MCF 10A (cell line): ENCODE measurements around the gene QPCT. TPM values are rescaled to one million over a fixed set of nuclear protein-coding genes. Genes with fewer than 3 reads are reported as not detected.

Experiments used
- BruUV-seq: library from RNA; stranded (reverse); fragments of 400-500 nt; replicated peaks from 2 replicates; lab custom pipeline; 2021; lab: Mats Ljungman, UMichigan
- CTCF ChIA-PET: fragments of 300-600 bp; sonication (Branson Sonifier 250); formaldehyde crosslinking; extraction: SDS; loops from one replicate; lab custom pipeline; 2021; ENCODE audit warnings: antibody characterized with exemption, inconsistent platforms; lab: Yijun Ruan, JAX
- POLR2A ChIA-PET: fragments of 300-600, 350-650 bp; sonication (Branson Sonifier 250); formaldehyde crosslinking; extraction: SDS; loops from one replicate; lab custom pipeline; 2020; ENCODE audit warnings: antibody characterized with exemption, inconsistent platforms; lab: Yijun Ruan, JAX
- DNase-seq: peaks from one replicate; pipeline ENCODE4 v3.0.0-alpha.2; 2018; ENCODE audit not compliant: unreplicated experiment
- H3K27ac Mint-ChIP-seq: one replicate; pipeline ENCODE4 v1.8.0; 2022; ENCODE audit warnings: mild to moderate bottlenecking, low read depth, mixed read lengths; ENCODE audit not compliant: unreplicated experiment
- H3K27me3 Mint-ChIP-seq: one replicate; pipeline ENCODE4 v1.8.0; 2022; ENCODE audit warnings: mixed read lengths; ENCODE audit not compliant: insufficient read depth, unreplicated experiment
- H3K36me3 Mint-ChIP-seq: one replicate; pipeline ENCODE4 v1.8.0; 2022; ENCODE audit warnings: mild to moderate bottlenecking, moderate library complexity, mixed read lengths; ENCODE audit not compliant: insufficient read depth, unreplicated experiment
- H3K4me1 Mint-ChIP-seq: one replicate; pipeline ENCODE4 v1.8.0; 2022; ENCODE audit warnings: mixed read lengths; ENCODE audit not compliant: insufficient read depth, unreplicated experiment
- H3K4me3 Mint-ChIP-seq: one replicate; pipeline ENCODE4 v1.8.0; 2022; ENCODE audit warnings: mild to moderate bottlenecking, moderate library complexity, mixed read lengths; ENCODE audit not compliant: unreplicated experiment
- H3K9me3 Mint-ChIP-seq: one replicate; pipeline ENCODE4 v1.8.0; 2022; ENCODE audit warnings: mixed read lengths; ENCODE audit not compliant: unreplicated experiment
- intact Hi-C: fragments of 100-400 bp; cut with micrococcal nuclease; formaldehyde crosslinking; loops from 2 replicates; pipeline ENCODE4 v1.14.1; 2022
- total RNA-seq: library from RNA; stranded (reverse); gene quantifications from 2 replicates; pipeline ENCODE4 v1.2.3, GENCODE V29; 2022
- TF ChIP-seq, protein P1 (sequence below): fragments of 200-600 bp; IDR thresholded peaks from one replicate; pipeline ENCODE4 v1.8.0; 2022; ENCODE audit warnings: antibody characterized with exemption, mild to moderate bottlenecking; ENCODE audit not compliant: unreplicated experiment

QPCT gene
- total RNA-seq, 1 experiment from 2014 or later: not detected

GRCh38 chr2:37348155-37348554 lies 3.7 kb downstream of the QPCT start:
- BruUV-seq: no TSS peak
- Mint-ChIP-seq H3K4me1 (peaks cover 10% of the 10 kb centered on the region), H3K27ac (no peak overlapping the region), H3K27me3 (no peaks in the 10 kb centered on the region), H3K36me3 (no peaks in the 10 kb centered on the region), H3K4me3 (no peak overlapping the region), H3K9me3 (no peaks in the 10 kb centered on the region)
- no peak for DNase-seq
- ChIA-PET POLR2A (interaction anchor here (1.3 kb wide), 1 partner anchor 11 kb away, joined by 3 read pairs; no protein-coding TSS in a partner anchor), CTCF (interaction anchor here (0.5 to 1.6 kb wide), 4 partner anchors 10 to 931 kb away, joined by 3 to 6 read pairs (median 4); no protein-coding TSS in a partner anchor)
- TF ChIP-seq, protein P1, sequence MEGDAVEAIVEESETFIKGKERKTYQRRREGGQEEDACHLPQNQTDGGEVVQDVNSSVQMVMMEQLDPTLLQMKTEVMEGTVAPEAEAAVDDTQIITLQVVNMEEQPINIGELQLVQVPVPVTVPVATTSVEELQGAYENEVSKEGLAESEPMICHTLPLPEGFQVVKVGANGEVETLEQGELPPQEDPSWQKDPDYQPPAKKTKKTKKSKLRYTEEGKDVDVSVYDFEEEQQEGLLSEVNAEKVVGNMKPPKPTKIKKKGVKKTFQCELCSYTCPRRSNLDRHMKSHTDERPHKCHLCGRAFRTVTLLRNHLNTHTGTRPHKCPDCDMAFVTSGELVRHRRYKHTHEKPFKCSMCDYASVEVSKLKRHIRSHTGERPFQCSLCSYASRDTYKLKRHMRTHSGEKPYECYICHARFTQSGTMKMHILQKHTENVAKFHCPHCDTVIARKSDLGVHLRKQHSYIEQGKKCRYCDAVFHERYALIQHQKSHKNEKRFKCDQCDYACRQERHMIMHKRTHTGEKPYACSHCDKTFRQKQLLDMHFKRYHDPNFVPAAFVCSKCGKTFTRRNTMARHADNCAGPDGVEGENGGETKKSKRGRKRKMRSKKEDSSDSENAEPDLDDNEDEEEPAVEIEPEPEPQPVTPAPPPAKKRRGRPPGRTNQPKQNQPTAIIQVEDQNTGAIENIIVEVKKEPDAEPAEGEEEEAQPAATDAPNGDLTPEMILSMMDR: no peak
- intact Hi-C loops: no loop called here

DNA sequence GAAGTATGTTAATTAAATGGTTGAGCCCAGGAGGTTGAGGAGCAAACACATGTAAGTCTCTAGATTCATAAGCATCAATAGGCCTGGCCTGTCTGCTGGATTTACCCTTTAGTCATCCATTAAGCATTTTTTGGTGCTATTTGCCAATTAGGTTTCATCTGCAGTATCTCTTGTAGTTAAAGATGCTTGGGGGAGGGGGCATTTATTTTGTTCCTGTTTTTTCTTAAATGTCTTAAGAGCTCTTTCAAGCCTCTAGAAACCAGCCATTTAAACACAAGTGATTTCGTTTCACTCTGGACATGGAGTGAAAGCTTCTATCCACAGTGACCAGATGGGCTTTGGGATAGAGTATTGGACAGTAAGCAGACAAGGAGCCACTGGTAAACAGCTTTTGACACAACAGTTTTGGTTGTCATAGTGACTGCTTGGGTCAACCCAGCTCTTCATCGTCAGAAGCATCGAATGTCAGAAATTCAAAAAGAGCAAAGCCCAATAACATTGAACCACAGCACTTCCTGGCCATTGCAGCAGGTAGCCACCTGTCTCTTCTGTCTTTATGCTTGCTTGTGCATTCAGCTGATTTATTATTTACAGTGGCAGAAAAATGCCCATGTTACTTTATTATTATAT lies 4.9 kb downstream of the QPCT start:
- Mint-ChIP-seq H3K27me3 (no peaks in the 10 kb centered on the region), H3K27ac (no peak overlapping the region), H3K4me1 (no peaks in the 10 kb centered on the region), H3K4me3 (no peak overlapping the region), H3K9me3 (no peaks in the 10 kb centered on the region), H3K36me3 (no peaks in the 10 kb centered on the region)
- no peak for DNase-seq
- ChIA-PET CTCF (interaction anchor here (0.8 to 1.6 kb wide), 4 partner anchors 8 to 529 kb away, joined by 3 to 4 read pairs (median 4); no protein-coding TSS in a partner anchor), POLR2A (interaction anchor here (0.7 to 0.9 kb wide), 3 partner anchors 11 to 25 kb away, joined by 4 to 5 read pairs (median 4); partner anchors contain the start of gene PRKD3)
- intact Hi-C loops: no loop called here
- TF ChIP-seq, protein P1: no peak
- BruUV-seq: no TSS peak

DNA sequence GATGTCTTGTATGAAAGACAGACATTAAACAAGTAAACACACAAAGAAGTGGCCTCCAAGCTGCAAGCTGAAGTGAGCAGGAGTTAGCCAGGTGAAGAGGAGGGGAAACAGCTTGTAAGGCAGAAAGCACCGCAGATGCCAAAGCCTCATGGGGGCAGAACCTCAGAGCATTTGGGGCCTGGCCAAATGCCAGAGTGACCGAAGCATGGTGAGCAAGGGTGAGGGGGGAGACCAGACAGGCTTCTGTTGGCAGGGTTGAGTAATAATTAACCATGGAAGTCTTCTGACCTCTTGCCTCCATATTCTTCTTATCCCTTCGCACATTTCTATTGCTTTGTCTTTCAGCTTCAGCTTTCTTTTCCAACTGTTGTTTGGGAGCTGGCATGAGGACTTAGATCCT lies 5.6 kb downstream of the QPCT start:
- BruUV-seq: no TSS peak
- POLR2A ChIA-PET: interaction anchor here (0.9 to 1.0 kb wide), 2 partner anchors 25 kb away, joined by 3 to 4 read pairs; partner anchors contain the start of gene PRKD3
- Mint-ChIP-seq H3K4me1 (no peaks in the 10 kb centered on the region), H3K36me3 (no peaks in the 10 kb centered on the region), H3K9me3 (no peaks in the 10 kb centered on the region), H3K4me3 (no peak overlapping the region), H3K27me3 (no peaks in the 10 kb centered on the region), H3K27ac (no peak overlapping the region)
- DNase-seq: peak; percentile 21
- intact Hi-C loops: no loop called here
- TF ChIP-seq, protein P1: no peak
- CTCF ChIA-PET: interaction anchor here (0.8 to 1.1 kb wide), 3 partner anchors 9 to 41 kb away, joined by 3 to 4 read pairs (median 3); no protein-coding TSS in a partner anchor

DNA sequence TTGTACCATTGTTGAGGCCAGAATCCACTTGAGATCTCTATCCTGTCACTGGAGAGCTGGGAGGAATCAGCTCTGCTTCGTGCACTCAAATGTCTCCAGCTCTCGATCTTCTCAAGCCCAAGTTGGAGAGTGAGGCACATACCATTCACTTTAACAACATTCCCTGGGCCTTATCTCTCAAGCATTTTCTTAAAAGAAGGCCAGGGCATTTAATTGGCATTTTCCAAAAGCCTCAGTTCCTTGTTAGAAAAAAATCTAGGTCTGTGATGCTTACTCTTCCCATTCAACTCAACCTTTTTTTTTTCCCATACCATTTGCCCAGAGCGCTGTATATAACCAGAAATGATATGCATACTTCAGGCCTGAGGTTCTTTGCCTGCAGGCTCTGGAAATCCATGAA lies 10.1 kb downstream of the QPCT start:
- Mint-ChIP-seq H3K27ac (no peak overlapping the region), H3K36me3 (no peaks in the 10 kb centered on the region), H3K27me3 (no peaks in the 10 kb centered on the region), H3K9me3 (no peaks in the 10 kb centered on the region), H3K4me1 (no peaks in the 10 kb centered on the region), H3K4me3 (no peak overlapping the region)
- DNase-seq: no peak
- intact Hi-C loops: no loop called here
- POLR2A ChIA-PET: no interaction called here
- TF ChIP-seq, protein P1: no peak
- no TSS peak for BruUV-seq
- CTCF ChIA-PET: interaction anchor here (0.6 kb wide), 1 partner anchor 697 kb away, joined by 3 read pairs; no protein-coding TSS in a partner anchor
